PC-9 (cell line): ENCODE data around the gene SETD6.

Source experiments
- EZH2 ChIP-seq: fragments of 200-600 bp; sonication (generic); IDR thresholded peaks from 2 replicates; pipeline ENCODE4 v1.8.0; 2017; ENCODE audit warnings: antibody characterized with exemption, low read depth
- TF ChIP-seq, protein P1 (sequence below): fragments of 200-600 bp; sonication (generic); conservative IDR thresholded peaks from 2 replicates; pipeline ENCODE4 v1.6.1; 2017; ENCODE audit warnings: mixed run types, antibody characterized with exemption, mild to moderate bottlenecking, moderate library complexity

DNA sequence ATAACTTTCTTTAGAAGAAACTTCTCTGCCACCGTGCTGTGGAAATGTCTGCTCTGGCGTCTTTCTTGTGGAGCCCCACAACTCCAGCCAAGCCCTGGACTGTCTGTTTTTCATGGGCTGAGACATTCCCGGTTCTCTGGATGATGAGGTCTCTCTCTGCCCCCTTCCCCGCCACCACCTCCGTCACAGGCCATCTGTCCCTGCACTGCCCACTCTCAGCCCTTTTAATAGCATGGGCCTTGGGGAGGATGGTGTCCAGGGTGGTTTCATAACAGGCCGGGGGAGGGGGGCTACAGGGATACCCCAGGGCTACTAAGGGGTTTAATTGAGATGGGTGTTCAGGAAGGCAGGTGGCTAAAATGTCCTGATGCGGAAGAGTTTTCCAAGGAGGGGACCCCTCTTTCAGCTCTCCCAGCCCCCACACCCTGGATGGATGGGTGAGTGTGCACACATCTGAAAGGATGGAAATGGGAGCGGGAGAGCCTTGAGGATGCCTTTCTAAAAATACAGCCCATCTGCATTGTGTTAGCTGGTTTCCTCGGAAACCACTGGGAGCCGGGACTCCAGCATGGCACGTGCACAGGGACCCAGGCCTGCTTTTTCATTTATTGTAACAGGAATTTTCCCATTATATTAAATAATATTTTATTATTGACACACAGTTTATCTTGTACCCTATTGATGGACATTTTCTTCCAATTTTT, 30.0 kb upstream of the SETD6 start:
- TF ChIP-seq, protein P1, sequence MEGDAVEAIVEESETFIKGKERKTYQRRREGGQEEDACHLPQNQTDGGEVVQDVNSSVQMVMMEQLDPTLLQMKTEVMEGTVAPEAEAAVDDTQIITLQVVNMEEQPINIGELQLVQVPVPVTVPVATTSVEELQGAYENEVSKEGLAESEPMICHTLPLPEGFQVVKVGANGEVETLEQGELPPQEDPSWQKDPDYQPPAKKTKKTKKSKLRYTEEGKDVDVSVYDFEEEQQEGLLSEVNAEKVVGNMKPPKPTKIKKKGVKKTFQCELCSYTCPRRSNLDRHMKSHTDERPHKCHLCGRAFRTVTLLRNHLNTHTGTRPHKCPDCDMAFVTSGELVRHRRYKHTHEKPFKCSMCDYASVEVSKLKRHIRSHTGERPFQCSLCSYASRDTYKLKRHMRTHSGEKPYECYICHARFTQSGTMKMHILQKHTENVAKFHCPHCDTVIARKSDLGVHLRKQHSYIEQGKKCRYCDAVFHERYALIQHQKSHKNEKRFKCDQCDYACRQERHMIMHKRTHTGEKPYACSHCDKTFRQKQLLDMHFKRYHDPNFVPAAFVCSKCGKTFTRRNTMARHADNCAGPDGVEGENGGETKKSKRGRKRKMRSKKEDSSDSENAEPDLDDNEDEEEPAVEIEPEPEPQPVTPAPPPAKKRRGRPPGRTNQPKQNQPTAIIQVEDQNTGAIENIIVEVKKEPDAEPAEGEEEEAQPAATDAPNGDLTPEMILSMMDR: no peak
- no peak for TF ChIP-seq EZH2
